HG03045 (cell line): ENCODE results near the gene PI4KA.

ENCODE experiments used
- ATAC-seq: cut with Tn5 transposase; IDR thresholded peaks from one replicate; pipeline ENCODE4 v1.9.1; 2021; ENCODE audit warnings: mild to moderate bottlenecking, moderate library complexity; ENCODE audit not compliant: unreplicated experiment

The PI4KA gene

GRCh38 chr22:20819471-20819870, 39.1 kb downstream of the PI4KA start:
- no peak for ATAC-seq

- ATAC-seq, result no peak
These were observed 40.1 kb downstream of the PI4KA start for GRCh38 chr22:20818471-20818870.

GRCh38 chr22:20816559-20816958, 42.1 kb downstream of the PI4KA start:
- ATAC-seq, result no peak

GRCh38 chr22:20815477-20816050, 43.0 kb downstream of the PI4KA start:
- ATAC-seq, result no peak

GRCh38 chr22:20814221-20814808, 44.3 kb downstream of the PI4KA start:
- ATAC-seq, result no peak

DNA sequence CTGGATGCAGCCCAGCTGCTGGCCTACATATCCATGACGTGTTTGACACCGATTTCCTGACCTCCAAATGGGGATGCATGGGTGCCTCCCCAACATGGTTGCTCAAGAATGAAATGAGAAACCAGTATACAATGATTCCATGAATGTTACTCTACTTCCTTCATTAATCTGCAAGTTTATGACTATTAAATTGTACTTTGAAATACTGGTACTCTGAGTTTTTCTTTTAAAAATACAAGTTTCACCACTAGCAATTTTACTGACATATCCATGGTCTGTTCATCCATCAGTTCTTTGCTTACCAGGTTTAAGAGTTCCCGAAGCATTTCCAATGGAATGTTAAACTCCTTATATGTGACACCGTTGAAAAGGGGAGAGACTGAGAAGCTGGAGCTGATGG, 45.6 kb downstream of the PI4KA start:
- ATAC-seq, result no peak

DNA sequence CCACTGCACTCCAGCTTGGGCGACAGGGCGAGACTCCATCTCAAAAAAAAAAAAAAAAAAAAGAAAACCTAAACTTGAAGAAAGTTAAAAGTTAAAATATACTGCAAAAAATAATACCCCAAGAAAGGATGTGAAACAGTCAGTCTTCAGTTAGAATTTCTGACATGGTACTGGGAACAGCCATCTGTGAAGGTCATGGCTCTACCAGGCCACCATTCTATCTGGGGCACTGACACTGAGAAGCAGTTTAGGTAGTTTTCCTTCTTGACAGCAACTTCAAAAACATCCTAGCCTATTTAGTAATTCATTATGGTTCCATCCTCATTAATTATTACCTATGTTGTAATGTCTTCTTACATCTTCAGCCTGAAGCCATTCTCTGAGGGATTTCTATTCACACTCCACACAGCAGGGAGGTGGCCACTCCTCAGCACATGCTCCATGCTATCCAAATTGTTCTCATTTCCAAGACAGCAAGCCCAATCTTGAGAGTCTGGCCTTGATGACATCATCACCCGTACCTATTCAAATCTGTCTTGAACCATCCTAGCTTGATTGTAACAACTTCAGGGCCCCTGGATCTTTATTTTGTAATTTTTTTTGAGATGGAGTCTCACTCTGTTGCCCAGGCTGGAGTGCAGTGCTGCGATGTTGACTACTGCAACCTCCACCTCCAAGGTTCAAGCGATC, 46.5 kb downstream of the PI4KA start:
- no peak for ATAC-seq

DNA sequence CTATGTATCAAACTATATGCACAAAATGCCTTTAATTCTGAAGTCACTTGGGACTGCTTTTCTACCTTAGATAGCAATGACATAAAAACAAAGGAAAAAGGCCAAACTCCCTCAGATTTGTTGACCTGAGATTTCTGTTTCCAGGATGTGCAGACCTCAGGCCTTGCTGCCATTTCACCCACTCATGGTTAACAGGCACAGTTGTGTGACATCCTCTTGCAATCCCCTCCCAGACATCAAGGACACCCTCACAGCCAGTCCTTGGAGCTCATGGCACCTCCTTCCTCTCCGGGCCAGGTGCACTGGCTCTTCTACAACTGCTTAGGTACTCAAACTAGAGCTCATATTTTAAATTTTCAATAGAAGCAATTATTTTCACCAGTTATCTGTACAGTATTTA, 47.4 kb downstream of the PI4KA start:
- ATAC-seq, result no peak

- no peak for ATAC-seq
These were observed 48.0 kb downstream of the PI4KA start for GRCh38 chr22:20810645-20811044.

GRCh38 chr22:20809538-20810185, 48.9 kb downstream of the PI4KA start:
- no peak for ATAC-seq

DNA sequence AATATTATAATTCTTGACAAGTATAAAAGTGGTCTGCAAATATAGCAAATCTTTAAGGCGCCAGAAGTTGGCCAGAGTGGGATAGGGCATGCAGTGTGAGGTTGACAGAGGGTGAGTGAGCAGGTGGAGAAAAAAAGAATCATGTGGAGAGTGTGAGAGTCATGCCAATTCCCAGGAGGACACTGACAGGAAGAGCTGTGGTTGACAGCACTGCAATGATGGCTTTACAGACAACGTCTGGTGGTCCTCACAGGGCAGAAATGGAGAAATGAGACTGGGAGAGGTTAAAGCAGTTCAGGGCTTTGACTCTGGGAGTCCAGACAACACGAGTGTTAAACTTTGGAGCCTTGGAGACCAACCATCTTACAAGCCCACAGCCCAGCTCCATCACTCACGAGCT, 49.8 kb downstream of the PI4KA start:
- no peak for ATAC-seq

GRCh38 chr22:20807315-20807752, 51.3 kb downstream of the PI4KA start:
- no peak for ATAC-seq

DNA sequence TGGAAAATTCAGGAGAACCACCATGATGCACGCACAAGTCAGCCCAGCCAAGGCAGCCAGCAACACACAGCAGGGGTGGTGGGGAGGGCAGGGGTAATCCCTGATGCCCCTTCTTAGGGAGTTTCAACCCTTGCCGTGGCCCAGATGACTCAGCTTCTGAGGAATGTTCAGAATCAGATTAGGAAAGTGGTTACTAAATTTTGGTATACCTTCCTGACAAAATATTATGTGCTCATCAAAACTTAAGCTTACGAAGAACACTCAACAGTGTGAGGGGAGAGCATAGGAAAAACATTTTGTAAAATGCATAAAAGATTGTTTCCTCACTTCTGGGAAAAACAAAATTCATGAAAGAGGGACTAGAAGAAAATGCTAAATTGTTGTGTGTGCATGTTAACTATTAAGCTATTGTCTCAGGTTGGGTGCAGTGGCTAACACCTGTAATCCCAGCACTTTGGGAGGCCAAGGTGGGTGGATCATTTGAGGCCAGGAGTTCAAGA, 52.6 kb downstream of the PI4KA start:
- no peak for ATAC-seq

- ATAC-seq, result no peak
These were observed 54.0 kb downstream of the PI4KA start for GRCh38 chr22:20804650-20805049.

DNA sequence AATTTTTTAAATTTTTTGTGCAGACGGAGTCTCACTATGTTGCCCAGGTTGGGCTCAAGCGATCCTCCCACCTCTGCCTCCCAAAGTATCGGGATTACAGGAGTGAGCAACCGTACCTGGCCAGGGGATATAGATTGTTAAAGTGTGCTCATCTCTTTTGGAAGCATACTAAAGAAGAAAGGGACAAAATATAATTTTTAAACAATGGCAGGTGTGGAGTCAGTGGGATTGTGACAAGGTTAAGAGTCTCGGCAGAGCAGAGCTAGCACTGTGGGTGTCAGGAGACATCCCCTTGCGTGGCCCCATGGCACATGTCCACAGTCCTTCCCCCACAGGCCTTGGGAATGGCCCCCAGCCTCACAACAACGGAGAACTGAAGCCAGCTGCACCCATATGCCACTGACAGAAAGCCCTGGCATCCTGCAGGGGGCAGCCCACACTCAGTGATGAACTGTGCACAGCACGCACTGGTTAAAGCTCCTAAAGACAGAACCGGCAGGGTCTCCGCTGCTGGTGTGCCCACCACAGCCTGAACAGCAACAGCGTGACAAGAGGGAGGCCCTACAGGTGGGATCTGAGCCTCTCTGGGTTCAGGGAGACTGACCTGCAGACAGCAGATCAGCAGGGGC, 54.8 kb downstream of the PI4KA start:
- ATAC-seq, result no peak

DNA sequence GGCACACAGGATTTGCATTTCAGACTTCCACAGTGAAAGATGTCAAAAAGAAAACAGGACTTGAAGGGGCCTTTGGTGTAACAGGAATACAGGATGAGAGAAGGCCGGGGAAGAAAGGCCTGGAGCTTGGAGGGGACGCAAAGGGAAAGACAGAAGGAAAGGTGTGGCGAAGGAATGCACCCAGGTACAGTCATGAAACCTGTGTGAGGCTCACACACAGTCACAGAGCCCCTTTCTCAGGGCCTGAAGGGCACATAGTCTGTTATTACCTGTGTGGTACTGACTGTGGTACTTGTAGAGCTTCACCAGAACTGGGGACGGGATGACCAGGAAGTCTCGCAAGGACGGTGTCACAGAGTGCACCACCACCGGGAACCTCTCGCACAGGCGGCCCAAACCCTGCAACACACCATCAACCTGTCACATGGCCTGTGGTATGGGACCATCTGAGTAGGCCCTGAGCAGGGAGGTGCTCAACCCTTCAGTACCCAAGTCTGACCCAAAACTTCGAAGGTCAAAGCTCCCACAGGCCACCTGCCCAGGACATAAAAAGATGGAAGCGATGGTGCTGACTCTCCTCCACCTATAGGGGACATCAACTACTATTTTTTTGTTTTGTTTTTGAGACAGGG, 55.6 kb downstream of the PI4KA start:
- no peak for ATAC-seq

- no peak for ATAC-seq
These were observed 56.2 kb downstream of the PI4KA start for GRCh38 chr22:20802452-20802851.

- ATAC-seq, result no peak
These were observed 59.2 kb downstream of the PI4KA start for GRCh38 chr22:20799449-20799848.

GRCh38 chr22:20798974-20799373, 59.6 kb downstream of the PI4KA start:
- no peak for ATAC-seq

GRCh38 chr22:20798218-20798617, 60.4 kb downstream of the PI4KA start:
- no peak for ATAC-seq

DNA sequence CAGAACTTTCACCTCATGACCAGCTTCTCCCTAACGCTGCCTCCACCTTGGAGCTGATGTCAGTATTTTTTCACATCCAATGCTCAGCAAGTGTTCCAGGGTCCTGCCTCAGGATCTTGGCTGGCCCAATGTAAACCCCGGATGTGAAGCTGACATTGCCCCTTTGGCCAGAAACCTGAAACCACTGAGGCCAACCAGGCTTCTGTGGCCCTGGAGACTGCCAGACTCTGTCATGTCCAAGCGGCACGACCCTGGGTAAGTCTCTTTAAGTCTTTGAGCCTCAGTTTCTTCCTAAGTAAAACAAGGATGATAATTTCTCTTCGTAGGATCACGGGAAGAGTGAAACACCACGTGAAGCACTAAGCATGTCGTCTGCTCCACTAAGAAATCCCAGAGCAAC, 61.9 kb downstream of the PI4KA start:
- ATAC-seq, result no peak
